SH-SY5Y (cell line): ENCODE measurements around the gene LSM7.

ENCODE experiments used
- GATA2 ChIP-seq: IDR thresholded peaks from 2 replicates; pipeline ENCODE4 v1.6.1; 2011; ENCODE audit warnings: mild to moderate bottlenecking, low read depth, low read length
- GATA3 ChIP-seq: IDR thresholded peaks from 2 replicates; pipeline ENCODE4 v1.6.1; 2011; ENCODE audit warnings: low read depth, mild to moderate bottlenecking, low read length, moderate library complexity

DNA sequence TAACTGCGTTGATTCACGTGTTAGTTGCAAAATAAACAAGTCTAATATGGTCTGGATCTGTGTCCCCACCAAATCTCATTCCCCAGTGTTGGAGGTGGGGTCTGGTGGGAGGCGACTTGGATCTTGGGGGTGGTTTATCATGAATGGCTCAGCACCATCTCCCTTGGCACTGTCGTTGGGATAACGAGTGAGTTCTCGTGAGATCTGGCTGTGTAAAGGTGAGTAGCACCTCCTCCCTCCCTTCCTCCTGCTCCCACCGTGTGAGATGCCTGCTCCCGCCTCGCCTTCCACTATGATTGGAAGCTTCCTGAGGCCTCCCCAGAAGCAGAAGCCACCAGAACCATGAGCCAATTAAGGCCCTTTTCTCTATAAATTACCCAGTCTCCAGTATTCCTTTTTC, 51.2 kb downstream of the LSM7 start:
- TF ChIP-seq GATA2 (no peak), GATA3 (no peak)
